Measurements from ENCODE around the gene CA10. TPM values are rescaled to one million over a fixed set of nuclear protein-coding genes. Genes with fewer than 3 reads are reported as not detected.

CA10 gene
- polyA plus RNA-seq, 1 donor from 2014 or later: not detected

DNA sequence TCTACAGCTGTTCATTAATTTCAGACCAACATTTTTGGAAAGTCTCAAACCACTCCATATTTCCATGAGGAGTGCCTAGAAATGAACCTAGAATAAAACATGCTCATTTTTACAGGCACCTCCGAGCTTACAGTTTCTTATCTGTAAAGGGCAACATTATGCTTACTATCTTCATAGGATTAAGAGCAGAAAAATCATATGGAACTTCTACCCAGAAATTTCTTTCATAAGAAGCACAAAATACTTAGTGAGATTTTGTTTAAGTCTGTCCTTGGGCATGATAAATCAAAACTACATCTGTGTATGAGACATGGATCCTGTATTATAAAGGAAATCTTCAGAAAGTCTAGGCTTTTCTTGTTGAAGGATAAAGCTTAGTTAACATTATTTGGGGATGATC lies 187.4 kb downstream of the CA10 start:
- H3K9me3 Mint-ChIP-seq: peaks cover 2 to 17% (median 4%) of the 10 kb centered on the region in 3 donors
- no peaks in the 10 kb centered on the region for H3K27me3 Mint-ChIP-seq
- H3K27ac Mint-ChIP-seq: no peak overlapping the region
- no peak overlapping the region for H3K4me3 Mint-ChIP-seq
- H3K4me1 Mint-ChIP-seq: no peaks in the 10 kb centered on the region
- no peaks in the 10 kb centered on the region for H3K36me3 Mint-ChIP-seq

DNA sequence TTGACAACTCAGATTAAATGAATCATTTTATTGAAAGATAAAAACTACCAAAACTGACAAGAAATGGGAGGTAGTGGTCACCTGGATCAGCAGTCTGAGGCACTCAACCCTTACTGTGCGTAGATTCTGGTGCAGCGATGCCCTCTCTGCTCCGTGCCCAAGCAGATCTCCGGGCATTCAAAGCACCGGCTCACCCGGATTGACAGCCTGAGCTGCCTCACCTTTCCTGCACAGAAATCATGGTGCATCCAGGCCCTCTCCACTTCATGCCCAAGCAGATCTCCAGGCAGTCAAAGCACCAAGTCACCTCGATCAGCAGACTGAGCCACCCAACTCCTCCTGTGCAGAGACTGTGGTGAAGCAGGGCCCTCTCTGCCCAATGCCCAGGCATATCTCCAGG lies 196.8 kb downstream of the CA10 start:
- H3K27me3 Mint-ChIP-seq: no peaks in the 10 kb centered on the region
- H3K27ac Mint-ChIP-seq: no peak overlapping the region
- H3K36me3 Mint-ChIP-seq: no peaks in the 10 kb centered on the region
- H3K9me3 Mint-ChIP-seq: peaks cover 1 to 34% (median 3%) of the 10 kb centered on the region in 3 donors
- H3K4me1 Mint-ChIP-seq: no peaks in the 10 kb centered on the region
- H3K4me3 Mint-ChIP-seq: no peak overlapping the region

DNA sequence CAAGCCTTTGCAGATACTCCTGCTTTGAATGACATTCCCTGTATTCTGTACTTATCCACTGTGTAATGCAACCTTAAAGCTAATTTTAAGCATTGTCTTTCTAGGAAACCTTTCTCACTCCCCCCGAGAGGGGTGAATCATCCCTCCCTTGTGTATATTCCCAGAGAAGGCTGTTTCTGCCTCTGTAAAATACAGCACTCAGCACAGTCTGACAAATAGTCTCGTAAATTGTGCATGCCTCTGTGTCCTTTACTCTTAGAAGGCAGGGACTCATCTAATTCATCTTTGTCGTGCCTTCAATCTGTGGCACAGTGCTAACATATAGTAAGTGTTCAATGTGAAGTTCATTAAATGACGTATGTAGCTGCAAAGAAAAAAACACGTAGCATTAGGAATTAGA lies 200.7 kb downstream of the CA10 start:
- H3K4me3 Mint-ChIP-seq: no peak overlapping the region
- peaks cover 1 to 9% (median 2%) of the 10 kb centered on the region in 3 donors for H3K9me3 Mint-ChIP-seq
- H3K27ac Mint-ChIP-seq: no peak overlapping the region
- H3K36me3 Mint-ChIP-seq: no peaks in the 10 kb centered on the region
- H3K27me3 Mint-ChIP-seq: peaks cover 3% of the 10 kb centered on the region
- no peaks in the 10 kb centered on the region for H3K4me1 Mint-ChIP-seq

DNA sequence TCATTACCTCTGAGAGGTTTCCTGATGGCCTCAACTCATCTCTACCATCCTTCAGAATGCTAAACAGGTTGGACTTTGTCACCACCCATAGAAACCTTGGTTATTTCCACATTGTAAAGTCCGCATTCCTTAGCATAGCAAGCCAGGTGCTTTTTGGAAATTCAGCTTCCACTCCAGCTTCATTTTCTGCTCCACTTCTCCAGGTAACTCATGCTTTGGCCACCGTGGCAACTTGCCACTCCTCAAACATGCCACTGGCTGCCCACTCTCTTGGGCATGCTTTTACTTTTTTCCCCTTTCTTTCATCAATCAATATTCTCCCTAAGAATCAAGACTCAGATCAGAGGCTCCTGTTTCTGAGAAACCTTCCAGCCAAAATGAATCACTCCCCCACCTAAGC lies 203.3 kb downstream of the CA10 start:
- H3K27me3 Mint-ChIP-seq: peaks cover 3% of the 10 kb centered on the region
- no peaks in the 10 kb centered on the region for H3K4me1 Mint-ChIP-seq
- H3K27ac Mint-ChIP-seq: no peak overlapping the region
- peaks cover 3 to 4% (median 4%) of the 10 kb centered on the region in 3 donors for H3K9me3 Mint-ChIP-seq
- no peak overlapping the region for H3K4me3 Mint-ChIP-seq
- no peaks in the 10 kb centered on the region for H3K36me3 Mint-ChIP-seq

DNA sequence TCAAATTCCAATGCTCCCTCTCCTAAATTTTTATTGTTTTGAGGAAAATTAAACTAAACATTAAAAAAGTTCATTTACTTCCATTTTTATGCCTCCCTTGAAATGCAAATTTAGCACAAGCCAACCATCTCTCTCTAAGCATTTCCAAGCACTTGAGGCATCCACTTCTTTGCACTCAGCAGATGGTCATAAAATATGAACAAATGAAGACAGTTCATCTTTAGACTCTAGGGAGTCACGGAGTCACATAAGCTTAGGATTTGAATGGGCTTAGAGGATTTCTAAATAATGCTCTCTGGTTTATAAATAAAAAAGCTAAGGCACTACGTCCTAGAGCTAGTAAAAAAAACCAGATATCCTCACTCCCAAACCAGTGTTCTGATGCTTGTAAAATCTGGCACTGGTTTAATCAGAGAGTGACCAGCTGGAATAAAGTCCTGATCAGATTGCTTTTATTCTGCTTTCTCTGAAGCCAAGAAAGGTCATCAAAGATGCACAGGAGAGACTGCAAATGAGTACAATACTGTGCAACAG lies 204.2 kb downstream of the CA10 start:
- H3K27me3 Mint-ChIP-seq: peaks cover 3% of the 10 kb centered on the region
- no peak overlapping the region for H3K4me3 Mint-ChIP-seq
- H3K4me1 Mint-ChIP-seq: no peaks in the 10 kb centered on the region
- H3K9me3 Mint-ChIP-seq: peaks cover 3 to 4% (median 4%) of the 10 kb centered on the region in 3 donors
- no peak overlapping the region for H3K27ac Mint-ChIP-seq
- H3K36me3 Mint-ChIP-seq: no peaks in the 10 kb centered on the region

DNA sequence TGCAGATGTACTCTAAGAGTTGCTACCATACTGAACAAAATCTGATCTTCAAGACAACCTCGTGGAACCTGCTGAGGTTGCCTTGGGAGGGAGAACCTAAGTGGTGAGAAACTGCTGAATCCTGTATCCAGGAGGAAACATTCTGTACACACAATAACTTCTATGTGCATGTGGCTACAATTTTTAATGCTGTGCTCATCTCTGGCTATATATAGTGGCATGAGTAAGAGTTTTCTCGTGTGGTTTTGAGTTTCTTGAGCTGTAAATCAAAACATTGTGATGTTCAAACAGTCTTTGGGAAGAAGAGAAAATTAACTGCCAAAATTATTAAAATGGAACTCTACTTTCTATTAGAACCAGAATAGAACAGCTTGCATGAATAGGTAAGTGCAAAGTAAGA lies 206.8 kb downstream of the CA10 start:
- no peak overlapping the region for H3K27ac Mint-ChIP-seq
- H3K4me1 Mint-ChIP-seq: no peaks in the 10 kb centered on the region
- H3K36me3 Mint-ChIP-seq: no peaks in the 10 kb centered on the region
- peaks cover 3% of the 10 kb centered on the region for H3K27me3 Mint-ChIP-seq
- H3K9me3 Mint-ChIP-seq: peaks cover 2 to 4% (median 4%) of the 10 kb centered on the region in 3 donors
- H3K4me3 Mint-ChIP-seq: no peak overlapping the region

DNA sequence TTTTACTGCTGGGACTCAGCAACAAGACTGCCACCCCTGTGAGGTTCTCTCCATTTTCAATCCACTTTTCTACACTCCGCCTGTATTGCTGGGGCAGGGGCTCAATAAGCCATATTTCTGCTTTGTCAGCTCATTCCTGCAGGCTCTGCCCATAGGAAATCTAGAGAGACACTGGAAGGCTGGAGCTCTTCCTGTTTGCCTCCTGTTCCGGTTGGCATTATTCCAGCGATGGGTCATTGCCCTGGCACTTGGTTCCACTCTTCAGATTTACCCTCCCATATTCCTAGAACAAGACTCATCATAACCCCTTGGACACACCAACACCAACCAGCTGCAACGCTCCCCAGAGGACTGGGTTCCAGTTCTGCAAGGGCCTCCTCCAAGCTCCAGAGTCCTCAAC lies 210.4 kb downstream of the CA10 start:
- H3K9me3 Mint-ChIP-seq: peaks cover 2 to 4% (median 4%) of the 10 kb centered on the region in 3 donors
- H3K36me3 Mint-ChIP-seq: no peaks in the 10 kb centered on the region
- no peaks in the 10 kb centered on the region for H3K27me3 Mint-ChIP-seq
- no peak overlapping the region for H3K27ac Mint-ChIP-seq
- no peak overlapping the region for H3K4me3 Mint-ChIP-seq
- H3K4me1 Mint-ChIP-seq: no peaks in the 10 kb centered on the region

DNA sequence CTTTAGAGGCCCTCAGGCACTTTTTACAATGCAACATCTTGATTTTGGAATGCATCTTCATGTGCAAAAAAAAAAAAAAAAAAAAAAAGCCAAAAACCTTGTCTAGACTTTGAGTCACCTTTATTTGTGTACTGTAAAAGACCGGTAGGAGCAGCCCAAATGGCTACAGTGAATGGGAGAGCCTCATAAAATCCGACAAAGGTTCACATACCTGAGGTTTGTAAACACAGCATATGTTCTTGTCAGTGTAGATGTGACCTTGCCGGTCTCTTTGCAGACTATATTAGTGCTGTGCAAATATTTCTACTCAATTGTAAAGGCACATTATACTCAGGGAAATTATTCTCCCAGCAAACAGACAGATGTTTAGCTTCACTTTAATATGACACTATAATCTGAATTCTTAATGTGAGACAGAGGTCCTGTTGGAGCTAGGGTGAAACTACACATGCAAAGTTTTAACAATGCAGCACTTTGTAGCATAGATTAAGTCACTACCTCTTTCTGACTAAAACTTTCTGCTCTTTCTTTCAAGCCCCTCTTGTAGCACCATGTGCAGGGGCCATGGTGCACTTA lies 211.3 kb downstream of the CA10 start:
- Mint-ChIP-seq H3K4me3 (no peak overlapping the region), H3K36me3 (no peaks in the 10 kb centered on the region), H3K27ac (no peak overlapping the region), H3K9me3 (peaks cover 2 to 4% (median 3%) of the 10 kb centered on the region in 3 donors), H3K27me3 (no peaks in the 10 kb centered on the region), H3K4me1 (no peaks in the 10 kb centered on the region)

DNA sequence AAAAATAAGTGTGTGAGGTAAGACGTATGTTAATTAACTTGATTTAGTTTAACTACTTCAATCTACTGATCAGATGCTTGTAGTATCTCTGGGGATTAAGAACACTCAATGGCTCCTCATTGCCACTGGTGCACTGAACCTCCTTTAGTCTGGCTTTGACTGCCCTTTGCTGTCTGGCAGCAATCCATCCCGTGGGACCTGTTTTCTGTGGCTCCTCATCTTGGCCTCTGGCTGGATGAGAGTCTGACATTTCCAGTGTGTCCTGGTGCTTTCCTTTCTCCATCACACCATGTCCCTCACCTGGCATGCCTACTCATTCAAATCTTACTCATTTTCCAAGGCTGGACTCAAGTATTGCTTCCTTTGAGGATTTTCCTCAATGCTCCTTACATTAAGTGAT lies 212.2 kb downstream of the CA10 start:
- Mint-ChIP-seq H3K27ac (no peak overlapping the region), H3K9me3 (peaks cover 0 to 2% (median 0%) of the 10 kb centered on the region in 3 donors), H3K4me1 (no peaks in the 10 kb centered on the region), H3K27me3 (no peaks in the 10 kb centered on the region), H3K4me3 (no peak overlapping the region), H3K36me3 (no peaks in the 10 kb centered on the region)

DNA sequence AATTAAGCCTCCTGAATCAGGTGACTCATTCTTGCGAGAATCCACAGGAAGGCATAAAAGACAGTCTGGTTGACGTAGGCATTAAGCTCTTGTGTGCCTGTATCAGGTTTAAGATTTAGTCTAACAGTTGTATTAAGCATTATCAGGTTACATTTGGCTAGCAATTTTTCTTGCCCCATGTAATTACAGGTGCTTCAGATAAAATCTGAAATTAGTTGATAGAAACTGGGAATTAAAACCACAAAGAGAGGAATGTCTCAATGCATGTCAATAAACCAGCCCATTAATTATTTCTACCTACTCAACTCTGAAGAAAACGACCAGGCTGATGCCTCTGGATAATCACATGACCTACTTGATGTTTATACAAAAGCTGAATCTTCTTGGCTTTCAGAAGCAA lies 217.2 kb downstream of the CA10 start:
- Mint-ChIP-seq H3K4me1 (no peaks in the 10 kb centered on the region), H3K9me3 (peaks cover 0 to 3% (median 0%) of the 10 kb centered on the region in 3 donors), H3K4me3 (no peak overlapping the region), H3K27me3 (no peaks in the 10 kb centered on the region), H3K27ac (no peak overlapping the region), H3K36me3 (peaks cover 1% of the 10 kb centered on the region)

DNA sequence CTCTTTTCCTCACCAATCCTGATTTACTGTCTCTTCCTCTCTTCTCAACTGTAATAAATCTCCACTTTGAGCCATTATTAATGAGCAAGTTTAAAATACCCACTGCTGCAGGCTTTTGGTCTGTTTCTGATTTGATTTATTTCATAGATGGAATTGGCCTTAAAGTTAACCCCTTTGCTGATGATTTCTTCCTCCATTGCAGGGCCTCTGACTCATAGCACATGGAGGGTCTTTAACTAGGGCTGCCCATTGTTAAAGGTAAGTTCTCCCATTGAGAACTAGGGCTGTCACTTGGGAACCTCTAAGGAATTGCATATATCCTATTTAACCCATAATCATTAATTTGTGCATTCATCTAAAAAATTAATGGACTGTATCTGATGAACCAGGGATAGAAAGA lies 221.2 kb downstream of the CA10 start:
- H3K27me3 Mint-ChIP-seq: no peaks in the 10 kb centered on the region
- H3K4me1 Mint-ChIP-seq: no peaks in the 10 kb centered on the region
- H3K36me3 Mint-ChIP-seq: peaks cover 1% of the 10 kb centered on the region
- H3K4me3 Mint-ChIP-seq: no peak overlapping the region
- no peak overlapping the region for H3K27ac Mint-ChIP-seq
- peaks cover 0 to 7% (median 0%) of the 10 kb centered on the region in 3 donors for H3K9me3 Mint-ChIP-seq

DNA sequence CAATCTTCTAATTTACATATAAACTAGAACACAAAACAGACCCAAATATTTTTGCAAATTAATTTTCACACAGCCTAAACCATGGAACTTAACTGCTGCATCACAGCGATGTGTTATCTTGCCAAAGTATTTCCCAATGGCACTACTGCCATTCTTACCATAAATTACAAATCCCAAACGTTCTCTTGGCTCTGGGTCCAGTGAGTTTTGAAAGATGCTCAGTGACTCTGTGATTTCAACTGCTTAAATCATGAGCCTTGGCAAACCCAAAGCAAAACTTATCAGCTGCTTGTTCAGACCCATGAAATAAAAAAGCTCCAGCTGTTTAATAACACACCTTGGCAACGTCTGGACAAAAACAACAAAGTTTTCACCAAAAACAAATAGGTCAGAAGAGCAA lies 223.0 kb downstream of the CA10 start:
- Mint-ChIP-seq H3K27me3 (no peaks in the 10 kb centered on the region), H3K4me3 (no peak overlapping the region), H3K9me3 (peaks cover 0 to 7% (median 2%) of the 10 kb centered on the region in 3 donors), H3K4me1 (no peaks in the 10 kb centered on the region), H3K27ac (no peak overlapping the region), H3K36me3 (no peaks in the 10 kb centered on the region)

DNA sequence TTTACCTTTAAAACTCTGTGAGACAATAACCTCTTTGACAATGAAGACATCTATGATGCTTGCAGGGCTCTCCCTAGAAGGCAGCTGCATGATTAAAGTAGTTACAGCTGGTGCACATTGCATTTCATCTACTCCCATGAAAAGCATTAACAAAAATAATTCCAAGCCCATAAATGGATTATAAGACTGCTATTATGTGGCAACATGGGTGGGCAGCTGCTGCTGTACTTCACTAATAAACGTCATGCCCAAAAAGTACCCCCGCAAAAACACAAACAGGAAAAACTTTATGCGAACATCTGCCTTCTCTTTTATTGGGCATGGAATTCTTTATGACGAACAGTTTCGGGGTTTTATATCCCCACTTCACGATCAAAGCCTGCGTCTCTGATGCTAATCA lies 224.9 kb downstream of the CA10 start:
- Mint-ChIP-seq H3K36me3 (no peaks in the 10 kb centered on the region), H3K4me1 (no peaks in the 10 kb centered on the region), H3K4me3 (no peak overlapping the region), H3K27me3 (no peaks in the 10 kb centered on the region), H3K27ac (no peak overlapping the region), H3K9me3 (peaks cover 0 to 7% (median 2%) of the 10 kb centered on the region in 3 donors)

DNA sequence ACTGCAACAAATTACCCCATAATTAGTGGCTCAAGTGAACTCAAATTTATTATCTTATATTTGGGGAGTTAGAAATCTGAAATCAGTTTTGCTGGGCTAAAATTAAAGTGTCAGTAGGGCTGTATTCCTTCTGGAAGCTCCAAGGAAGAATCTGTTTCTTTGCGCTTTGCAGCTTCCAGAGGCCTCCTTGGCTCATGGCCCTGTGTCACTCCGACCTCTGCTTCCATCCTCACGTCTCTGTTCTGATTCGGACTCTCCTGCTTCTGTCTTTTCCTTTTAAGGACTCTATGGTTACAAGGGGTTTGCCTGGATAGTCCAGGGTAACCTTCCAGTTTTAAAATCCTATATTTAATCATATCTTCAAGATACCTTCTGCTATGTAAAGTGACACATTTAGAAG lies 232.1 kb downstream of the CA10 start:
- no peak overlapping the region for H3K27ac Mint-ChIP-seq
- no peaks in the 10 kb centered on the region for H3K36me3 Mint-ChIP-seq

DNA sequence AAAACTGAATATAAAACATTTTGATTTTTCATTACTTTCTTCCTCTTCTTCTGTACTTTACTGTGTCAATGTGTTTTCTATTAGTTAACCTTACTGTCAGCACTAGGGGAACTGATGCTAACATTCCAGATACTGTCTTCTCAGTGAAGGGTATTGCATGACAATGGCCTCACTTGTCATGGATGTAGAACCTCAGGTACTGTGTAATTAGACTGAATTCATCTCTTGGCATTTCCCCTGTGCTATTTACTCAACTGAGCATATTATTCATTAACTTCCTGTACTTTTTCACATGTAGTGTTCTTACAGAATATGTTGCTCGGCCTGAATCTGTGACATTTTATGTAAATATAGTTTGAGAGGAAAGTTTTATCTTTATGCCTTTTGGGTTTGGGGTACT lies 237.0 kb downstream of the CA10 start:
- H3K4me3 Mint-ChIP-seq: no peak overlapping the region
- H3K27ac Mint-ChIP-seq: no peak overlapping the region
- no peaks in the 10 kb centered on the region for H3K4me1 Mint-ChIP-seq
- no peaks in the 10 kb centered on the region for H3K27me3 Mint-ChIP-seq
- H3K36me3 Mint-ChIP-seq: no peaks in the 10 kb centered on the region
- H3K9me3 Mint-ChIP-seq: peaks cover 0 to 6% (median 1%) of the 10 kb centered on the region in 3 donors

More for the DNA sequence above, 232.1 kb downstream of the CA10 start:
- Mint-ChIP-seq H3K27me3 (no peaks in the 10 kb centered on the region), H3K4me1 (no peaks in the 10 kb centered on the region), H3K9me3 (peaks cover 0 to 4% (median 0%) of the 10 kb centered on the region in 3 donors), H3K4me3 (no peak overlapping the region)

DNA sequence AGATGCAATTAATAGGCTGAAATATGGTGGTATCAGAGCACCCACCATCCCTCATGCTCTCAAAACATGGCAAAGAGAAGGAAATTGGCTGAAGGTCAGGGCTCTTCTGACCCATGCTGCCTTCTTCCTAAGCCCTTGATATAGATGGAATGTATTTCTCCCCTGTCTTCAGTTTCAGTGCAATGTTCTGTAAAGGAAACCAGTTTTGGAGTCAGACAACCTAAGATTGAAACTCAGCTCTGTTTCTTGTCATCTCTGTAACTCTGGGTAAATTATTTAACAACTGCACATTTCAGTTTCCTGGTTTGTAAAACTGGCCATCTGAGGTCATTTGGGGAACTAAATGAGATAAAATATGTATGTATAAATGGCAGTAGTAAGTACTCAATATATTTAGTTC lies 243.9 kb downstream of the CA10 start:
- H3K27me3 Mint-ChIP-seq: no peaks in the 10 kb centered on the region
- no peak overlapping the region for H3K4me3 Mint-ChIP-seq
- H3K9me3 Mint-ChIP-seq: peaks cover 0 to 3% (median 0%) of the 10 kb centered on the region in 3 donors
- H3K27ac Mint-ChIP-seq: no peak overlapping the region
- no peaks in the 10 kb centered on the region for H3K36me3 Mint-ChIP-seq
- H3K4me1 Mint-ChIP-seq: no peaks in the 10 kb centered on the region
